Lung (tissue), 12 donors: ENCODE results near the gene KRTAP10-5. TPM values are rescaled to one million over a fixed set of nuclear protein-coding genes. Genes with fewer than 3 reads are reported as not detected.
"Not testable (repeated sequence)": the region's sequence is repeated elsewhere in the genome, so short reads cannot be mapped to it uniquely, and the experiment has no call there.

ENCODE experiments used
- ATAC-seq: fragments of 200-7000 bp; cut with Tn5 transposase; one replicate; pipeline ENCODE4 v1.9.1; 2020; ENCODE audit warnings: moderate number of reproducible peaks; ENCODE audit not compliant: insufficient read depth, low FRiP score
- DNase-seq, 3 donors: peaks; one replicate each; pipeline ENCODE4 v3.0.0-alpha.2; 2013 to 2017
- H3K27ac ChIP-seq, 2 donors: one replicate each; pipeline ENCODE4 v1.5.1; 2013; ENCODE audit warnings: mild to moderate bottlenecking in 2 of 2, moderate library complexity in 2 of 2, control low read depth in 1 of 2, inconsistent platforms in 1 of 2, low read depth in 1 of 2, low read length in 1 of 2
- H3K27me3 ChIP-seq, 3 donors: one replicate each; pipeline ENCODE4 v1.5.1; 2013; ENCODE audit warnings: low read length in 2 of 3; ENCODE audit not compliant: control insufficient read depth in 3 of 3, insufficient read depth in 3 of 3
- H3K36me3 ChIP-seq, 4 donors: one replicate each; pipeline ENCODE4 v1.5.1; 2013; ENCODE audit warnings: low read length in 4 of 4, mild to moderate bottlenecking in 1 of 4, moderate library complexity in 1 of 4; ENCODE audit not compliant: control insufficient read depth in 4 of 4, insufficient read depth in 4 of 4
- H3K4me1 ChIP-seq, 5 donors: one replicate each; pipeline ENCODE4 v1.5.1; 2013; ENCODE audit warnings: low read length in 5 of 5, mild to moderate bottlenecking in 2 of 5, moderate library complexity in 1 of 5; ENCODE audit not compliant: control insufficient read depth in 5 of 5, insufficient read depth in 5 of 5
- H3K4me3 ChIP-seq: one replicate; pipeline ENCODE4 v1.5.1; 2013; ENCODE audit warnings: mild to moderate bottlenecking, control low read depth, moderate library complexity
- H3K9ac ChIP-seq, 2 donors: one replicate each; pipeline ENCODE4 v1.5.1; 2013; ENCODE audit warnings: low read length in 2 of 2, control low read depth in 1 of 2; ENCODE audit not compliant: insufficient read depth in 1 of 2
- H3K9me3 ChIP-seq, 4 donors: one replicate each; pipeline ENCODE4 v1.5.1; 2013; ENCODE audit warnings: low read length in 3 of 4, mild to moderate bottlenecking in 1 of 4, moderate library complexity in 1 of 4; ENCODE audit not compliant: control insufficient read depth in 4 of 4, insufficient read depth in 3 of 4
- CTCF ChIP-seq: IDR thresholded peaks from 2 replicates; pipeline ENCODE4 v1.5.1; 2012; ENCODE audit warnings: mild to moderate bottlenecking; ENCODE audit errors: control extremely low read depth, extremely low read depth
- WGBS, 2 donors: extraction: QIAGEN DNeasy Blood & Tissue Kit; methylation state at CpG; one replicate each; pipeline ENCODE4 v1.1.7; 2013; 5-methylcytosine and 5-hydroxymethylcytosine counted together
- polyA plus RNA-seq, 2 donors: library from polyadenylated mRNA; stranded (reverse); fragments of 200-250 nt; gene quantifications; one replicate each; pipeline ENCODE4 v1.2.1, GENCODE V29; 2013
- total RNA-seq, 2 donors: library from RNA; depleted of rRNA in 1 of 2; stranded (reverse); fragments of >200 nt in 1 of 2; gene quantifications; one replicate each; pipeline ENCODE4 v1.2.1, GENCODE V29; 2014 to 2021
- donor health status: control.
- donor health status: control.
- donor health status: Bipolar disorder and iron deficiency.
- donor health status: healthy.
- donor health status: DM: yes; HTN: yes; CAD: no.

Gene KRTAP10-5
- total and polyA plus RNA-seq, 4 donors: not detected

- DNase-seq (no peak), ATAC-seq (no peak)
- no peaks in the 10 kb centered on the region for H3K27me3 ChIP-seq
- H3K4me3 ChIP-seq: no peak within 1 kb of the TSS
- no peaks in the 10 kb centered on the region for H3K4me1 ChIP-seq
- no peak within 1 kb of the TSS for H3K9ac ChIP-seq
- H3K9me3 ChIP-seq: peaks cover 0 to 20% (median 3%) of the 10 kb centered on the region in 4 donors
- no peaks in the 10 kb centered on the region for H3K36me3 ChIP-seq
- TF ChIP-seq CTCF: no peak
- 91 to 93% methylated on average over 8 of the region's 8 CpGs for WGBS, 2 donors
- no peak within 1 kb of the TSS for H3K27ac ChIP-seq
Measured at GRCh38 chr21:44612029-44612486, 31.7 kb upstream of the KRTAP10-5 start, which contains the start of gene KRTAP10-8. Gene KRTAP10-8 (plus strand): TSS chr21:44612079. CDS start chr21:44612101, 22 bp downstream.

- Histone ChIP-seq H3K36me3 (no peaks in the 10 kb centered on the region), H3K27ac (no peak overlapping the region), H3K9ac (no peak overlapping the region), H3K27me3 (no peaks in the 10 kb centered on the region), H3K4me3 (no peak overlapping the region), H3K4me1 (no peaks in the 10 kb centered on the region), H3K9me3 (peaks cover 0 to 20% (median 3%) of the 10 kb centered on the region in 4 donors)
- WGBS, 2 donors: 83 to 86% methylated on average over 4 of the region's 4 CpGs
- ATAC-seq (no peak), DNase-seq (no peak)
- no peak for TF ChIP-seq CTCF
Measured at GRCh38 chr21:44611551-44611950, 31.1 kb upstream of the KRTAP10-5 start.

- not testable (repeated sequence) for H3K27me3 ChIP-seq, H3K36me3 ChIP-seq, ATAC-seq, DNase-seq, H3K27ac ChIP-seq, H3K4me1 ChIP-seq, H3K4me3 ChIP-seq, H3K9ac ChIP-seq
- H3K9me3 ChIP-seq: peaks cover 0 to 20% (median 3%) of the 10 kb centered on the region in 4 donors
- 92 to 96% methylated on average over 7 of the region's 7 CpGs for WGBS, 2 donors
Measured at GRCh38 chr21:44610157-44610843, 29.9 kb upstream of the KRTAP10-5 start.

GRCh38 chr21:44609193-44609592 lies 28.8 kb upstream of the KRTAP10-5 start:
- no peaks in the 10 kb centered on the region for H3K36me3 ChIP-seq
- ATAC-seq: no peak
- H3K4me3 ChIP-seq: no peak overlapping the region
- H3K4me1 ChIP-seq: no peaks in the 10 kb centered on the region
- H3K9me3 ChIP-seq: peaks cover 0 to 20% (median 3%) of the 10 kb centered on the region in 4 donors
- H3K27me3 ChIP-seq: no peaks in the 10 kb centered on the region
- DNase-seq: no peak
- no peak overlapping the region for H3K27ac ChIP-seq
- TF ChIP-seq CTCF: no peak
- no peak overlapping the region for H3K9ac ChIP-seq
